ENCODE data around the gene BEND7. TPM values are rescaled to one million over a fixed set of nuclear protein-coding genes. Genes with fewer than 3 reads are reported as not detected.

Gene BEND7
- total and polyA plus RNA-seq, 9 of the 15 experiments (the other 6 are each of a cell fraction or from before 2014, with no cell fraction given), result 1.3 to 11.4 (median 5.2) TPM

GRCh38 chr10:13440185-13441061 is 88.4 kb downstream of the BEND7 start (continued):
- no peak for TF ChIP-seq ELF4 (CRISPR knock-in tag; IDR thresholded peaks at IDR 0.05)
- TF ChIP-seq ILK (tag; IDR thresholded peaks at IDR 0.05; ENCODE audit: borderline replicate concordance, low read depth), result no peak
- TF ChIP-seq CHD1 (IDR thresholded peaks at IDR 0.05; ENCODE audit: low read length), result no peak
- TF ChIP-seq ZFP36 (IDR thresholded peaks at IDR 0.05; ENCODE audit: low read depth, low read length, partially characterized antibody), result no peak
- TF ChIP-seq IRF1 (CRISPR knock-in tag; IDR thresholded peaks at IDR 0.05; ENCODE audit: borderline replicate concordance), result no peak
- TF ChIP-seq MAX (CRISPR knock-in tag; IDR thresholded peaks at IDR 0.05), result no peak
- TF ChIP-seq JUNB (CRISPR knock-in tag; conservative IDR thresholded peaks at IDR 0.05), result no peak
- no peak for TF ChIP-seq DIDO1 (tag; IDR thresholded peaks at IDR 0.05; ENCODE audit: low read depth)
- peak; percentile 78 for TF ChIP-seq DEAF1 (CRISPR knock-in tag; IDR thresholded peaks at IDR 0.05)
- no peak for TF ChIP-seq ZBTB40 (IDR thresholded peaks at IDR 0.05)
- no peak for TF ChIP-seq ZBTB40 (CRISPR knock-in tag; IDR thresholded peaks at IDR 0.05)
- no peak for TF ChIP-seq KLF13 (tag; IDR thresholded peaks at IDR 0.05; ENCODE audit: borderline replicate concordance, low read depth)
- TF ChIP-seq POLR2G (IDR thresholded peaks at IDR 0.05; ENCODE audit: low read depth, low read length), result 0 out of 2 replicates have a peak, but pooled peaks have one; percentile 18
- no peak for TF ChIP-seq ZNF445 (CRISPR knock-in tag; IDR thresholded peaks at IDR 0.05; ENCODE audit: low read depth)
- no peak for TF ChIP-seq ZNF830 (CRISPR knock-in tag; IDR thresholded peaks at IDR 0.05)

Data from K562 (cell line).